ENCODE measurements around the gene UBE2C. TPM values are rescaled to one million over a fixed set of nuclear protein-coding genes. Genes with fewer than 3 reads are reported as not detected.
"Not testable (repeated sequence)": the region's sequence is repeated elsewhere in the genome, so short reads cannot be mapped to it uniquely, and the experiment has no call there.

Gene UBE2C
- total RNA-seq, 1 experiment from 2014 or later: 205 TPM

GRCh38 chr20:45828589-45828988 lies 16.1 kb downstream of the UBE2C start (continued):
- TF ChIP-seq EGR1 (IDR thresholded peaks at IDR 0.05; ENCODE audit: low read depth) (no peak), JUND (IDR thresholded peaks at IDR 0.05) (no peak), TCF7L2 (IDR thresholded peaks at IDR 0.05; ENCODE audit: borderline replicate concordance, extremely low read depth, insufficient read depth, insufficient read length) (no peak), REST (IDR thresholded peaks at IDR 0.05; ENCODE audit: low read depth) (no peak), EZH2 (IDR thresholded peaks at IDR 0.05) (no peak), ELF1 (IDR thresholded peaks at IDR 0.05; ENCODE audit: borderline replicate concordance, low read depth) (no peak)

DNA sequence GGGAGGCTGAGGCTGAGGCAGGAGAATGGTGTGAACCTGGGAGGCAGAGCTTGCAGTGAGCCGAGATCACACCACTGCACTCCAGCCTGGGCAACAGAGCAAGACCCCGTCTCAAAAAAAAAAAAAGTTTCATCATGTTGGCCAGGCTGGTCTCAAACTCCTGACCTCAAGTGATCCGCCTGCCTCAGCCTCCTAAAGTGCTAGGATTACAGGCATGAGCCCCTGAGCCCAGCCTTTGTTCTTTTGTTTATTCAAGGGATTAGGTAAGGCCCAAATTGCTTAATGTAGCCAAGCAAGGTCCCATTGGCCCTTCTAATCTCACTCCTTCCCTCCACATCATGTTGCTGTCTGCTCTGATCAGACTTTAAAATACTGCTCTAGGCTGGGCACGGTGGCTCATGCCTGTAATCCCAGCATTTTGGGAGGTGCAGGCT lies 17.2 kb downstream of the UBE2C start:
- H3K36me3 ChIP-seq (ENCODE audit: control insufficient read depth in 1 of 2, insufficient read depth in 2 of 2, low read length in 2 of 2); H3K4me2 ChIP-seq (ENCODE audit: low read length); BruUV-seq (replicated peaks); H3K9ac ChIP-seq (ENCODE audit: low read length); H2AFZ ChIP-seq (ENCODE audit: low read depth, low read length, poor library complexity, severe bottlenecking); H3K9me2 ChIP-seq (ENCODE audit: insufficient read depth); DNase-seq (ENCODE audit: low read depth, low spot score); ATAC-seq; H3K79me2 ChIP-seq (ENCODE audit: insufficient read depth, low read length); POLR2A ChIA-PET; H3K9me3 ChIP-seq (ENCODE audit: control insufficient read depth in 1 of 2, insufficient read depth in 1 of 2, low read depth in 1 of 2, low read length in 2 of 2); H3K27ac ChIP-seq (ENCODE audit: low read depth, low read length); CTCF ChIA-PET; H4K20me1 ChIP-seq (ENCODE audit: insufficient read depth); H3K4me3 ChIP-seq (replicated peaks in 1 of 2; ENCODE audit: low read depth in 1 of 2, low read length in 2 of 2); H3K27me3 ChIP-seq (ENCODE audit: insufficient read depth, low read length): not testable (repeated sequence)
- intact Hi-C loops (cut with micrococcal nuclease): loop anchor here (10.0 kb wide), 1 partner anchor 105 kb away; the partner anchor contains the start of gene PCIF1
- peaks cover 19 to 30% of the 10 kb centered on the region in 2 experiments; a peak in 3 of 4 replicates for H3K4me1 ChIP-seq (ENCODE audit: control insufficient read depth in 1 of 2, insufficient read depth in 2 of 2, low read length in 2 of 2)
- RAD21 ChIA-PET (ENCODE audit: low non-redundant PET in 1 of 2, low total read pairs in 2 of 2, uncharacterized antibody in 2 of 2, unreplicated experiment in 2 of 2): interaction anchor here in 1 of 2 experiments (0.7 kb wide), 1 partner anchor 413 kb away, joined by 4 read pairs; no protein-coding TSS in a partner anchor

All from HCT116 (cell line).